Pancreas (tissue), 10 donors: ENCODE data around the gene GNAQ. TPM values are rescaled to one million over a fixed set of nuclear protein-coding genes. Genes with fewer than 3 reads are reported as not detected.

Experiments
- ATAC-seq, 4 donors: fragments of 200-7000 bp; cut with Tn5 transposase; one replicate each; pipeline versions ENCODE4 v1.8.0 to v1.9.1; 2020; ENCODE audit warnings: mild to moderate bottlenecking in 4 of 4, moderate library complexity in 4 of 4
- DNase-seq, 6 donors: peaks; one replicate each; pipeline ENCODE4 v3.0.0-alpha.2; 2020
- FAIRE-seq: peaks from 2 replicates; lab custom pipeline; 2012; peaks lifted over from hg19 to GRCh38; lab: Jason Lieb, UNC
- H3K27ac ChIP-seq, 4 donors: fragments of 200-600 bp; sonication (generic); 1 replicate in 3 of 4; 2 replicates in 1 of 4; pipeline versions ENCODE4 v1.5.0 to v1.8.0; 2020
- H3K27me3 ChIP-seq, 4 donors: fragments of 200-600 bp; one replicate each; pipeline ENCODE4 v1.8.0; 2021
- H3K36me3 ChIP-seq, 3 donors: fragments of 200-600 bp; sonication (generic) in 1 of 3; one replicate each; pipeline versions ENCODE4 v1.5.0 to v1.8.0; 2020 to 2021
- H3K4me1 ChIP-seq, 3 donors: fragments of 200-600 bp; one replicate each; pipeline ENCODE4 v1.8.0; 2021
- H3K4me3 ChIP-seq, 4 donors: fragments of 200-600 bp; sonication (generic) in 2 of 4; one replicate each; pipeline versions ENCODE4 v1.5.0 to v1.8.0; 2020 to 2021
- H3K9me3 ChIP-seq, 4 donors: fragments of 200-600 bp; one replicate each; pipeline ENCODE4 v1.8.0; 2021
- WGBS, 2 donors: extraction: QIAGEN DNeasy Blood & Tissue Kit; methylation state at CpG; one replicate each; pipeline ENCODE4 v1.1.7; 2013; 5-methylcytosine and 5-hydroxymethylcytosine counted together
- intact Hi-C, 3 donors: fragments of 100-400 bp; cut with DNase I; formaldehyde crosslinking; loops; one replicate each; pipeline versions ENCODE4 v1.11.1 to v1.14.2; 2022
- polyA plus RNA-seq, 2 donors: library from polyadenylated mRNA; stranded (reverse); fragments of 200-250 nt; gene quantifications; one replicate each; pipeline ENCODE4 v1.2.3, GENCODE V29; 2013
- total RNA-seq, 6 donors: library from RNA; stranded (reverse); fragmentation: NEBNext Ultra II Directional in 4 of 6; extraction: Animal tissue kit (Norgen Biotek cat#: 25700) in 4 of 6; gene quantifications; one replicate each; pipeline versions ENCODE4 v1.2.1 to v1.2.4, GENCODE V29; 2021 to 2023
- TF ChIP-seq, protein P1 (sequence below), 4 donors: fragments of 200-600 bp; sonication (generic) in 3 of 4; IDR thresholded peaks; one replicate each; pipeline versions ENCODE4 v1.5.0 to v1.8.0; 2021; ENCODE audit warnings: antibody characterized with exemption in 4 of 4
- donor health status: healthy with polysubstance abuse.
- donor health status: DM: no; HTN: no; CAD: no; lungs with moderate emphysema.
- donor health status: DM: no; HTN: no; CAD: no.
- donor health status: control.
- donor health status: control.
- donor health status: Bipolar disorder and iron deficiency.
- donor health status: DM: yes; HTN: yes; CAD: no.
- donor health status: DM: no; HTN: no; CAD: no.
- donor health status: DM: no; HTN: no; CAD: no.
- donor health status: DM: yes; HTN: yes; CAD: no.

Gene GNAQ
- total and polyA plus RNA-seq, 8 donors = 6.7 to 33.8 (median 18.2) TPM

DNA sequence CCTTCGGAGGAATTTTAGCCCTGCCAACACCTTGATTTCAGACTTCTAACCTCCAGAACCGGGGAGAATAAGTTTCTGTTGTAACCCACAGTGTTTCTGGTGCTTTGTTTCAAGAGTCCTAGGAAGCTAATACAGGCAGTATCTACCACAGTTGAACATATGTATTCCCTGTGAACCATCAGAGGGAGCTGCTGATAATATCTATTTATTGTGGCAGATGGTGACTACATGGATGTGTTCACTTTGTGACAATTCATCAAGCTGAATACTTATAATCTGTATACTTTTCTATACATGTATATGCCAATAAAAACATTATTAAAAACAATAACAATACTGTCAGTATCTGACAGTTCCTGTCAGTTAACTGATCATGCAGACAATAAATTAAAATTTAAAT is 246.3 kb downstream of the GNAQ start:
- intact Hi-C loops = no loop called here
- DNase-seq (no peak), ATAC-seq (no peak), FAIRE-seq (no peak)
- Histone ChIP-seq H3K9me3 (no peaks in the 10 kb centered on the region), H3K27me3 (no peaks in the 10 kb centered on the region), H3K27ac (no peak overlapping the region), H3K4me3 (no peak overlapping the region), H3K36me3 (no peaks in the 10 kb centered on the region), H3K4me1 (no peaks in the 10 kb centered on the region)
- TF ChIP-seq, protein P1, sequence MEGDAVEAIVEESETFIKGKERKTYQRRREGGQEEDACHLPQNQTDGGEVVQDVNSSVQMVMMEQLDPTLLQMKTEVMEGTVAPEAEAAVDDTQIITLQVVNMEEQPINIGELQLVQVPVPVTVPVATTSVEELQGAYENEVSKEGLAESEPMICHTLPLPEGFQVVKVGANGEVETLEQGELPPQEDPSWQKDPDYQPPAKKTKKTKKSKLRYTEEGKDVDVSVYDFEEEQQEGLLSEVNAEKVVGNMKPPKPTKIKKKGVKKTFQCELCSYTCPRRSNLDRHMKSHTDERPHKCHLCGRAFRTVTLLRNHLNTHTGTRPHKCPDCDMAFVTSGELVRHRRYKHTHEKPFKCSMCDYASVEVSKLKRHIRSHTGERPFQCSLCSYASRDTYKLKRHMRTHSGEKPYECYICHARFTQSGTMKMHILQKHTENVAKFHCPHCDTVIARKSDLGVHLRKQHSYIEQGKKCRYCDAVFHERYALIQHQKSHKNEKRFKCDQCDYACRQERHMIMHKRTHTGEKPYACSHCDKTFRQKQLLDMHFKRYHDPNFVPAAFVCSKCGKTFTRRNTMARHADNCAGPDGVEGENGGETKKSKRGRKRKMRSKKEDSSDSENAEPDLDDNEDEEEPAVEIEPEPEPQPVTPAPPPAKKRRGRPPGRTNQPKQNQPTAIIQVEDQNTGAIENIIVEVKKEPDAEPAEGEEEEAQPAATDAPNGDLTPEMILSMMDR (IDR thresholded peaks at IDR 0.05) = no peak
- WGBS, 2 donors = 91 to 98% methylated on average over 2 of the region's 2 CpGs

GRCh38 chr9:77783518-77783917 is 248.1 kb downstream of the GNAQ start:
- Histone ChIP-seq H3K27me3 (no peaks in the 10 kb centered on the region), H3K36me3 (no peaks in the 10 kb centered on the region), H3K4me1 (no peaks in the 10 kb centered on the region), H3K4me3 (no peak overlapping the region), H3K27ac (no peak overlapping the region), H3K9me3 (no peaks in the 10 kb centered on the region)
- intact Hi-C loops = no loop called here
- WGBS, 2 donors = 84 to 85% methylated on average over 3 of the region's 3 CpGs
- TF ChIP-seq, protein P1 (IDR thresholded peaks at IDR 0.05) = no peak
- no peak for ATAC-seq
- DNase-seq = no peak
- no peak for FAIRE-seq

DNA sequence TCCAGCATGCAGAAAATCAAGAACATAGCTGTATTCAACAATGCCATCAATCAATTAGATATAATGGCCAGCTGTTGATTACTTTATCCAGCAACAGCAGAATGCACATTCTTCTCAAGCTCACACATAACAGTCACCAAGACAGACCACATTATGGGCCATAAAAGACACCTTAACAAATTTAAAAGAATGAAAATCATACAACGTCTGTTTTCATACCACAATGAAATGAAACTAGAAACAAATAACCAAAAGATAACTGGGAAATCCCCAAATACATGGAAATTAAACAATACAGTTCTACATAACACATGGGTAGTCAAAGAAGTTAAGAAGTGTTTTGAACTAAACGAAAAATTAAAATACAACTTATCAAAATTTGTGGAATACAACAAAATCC is 252.6 kb downstream of the GNAQ start:
- DNase-seq (no peak), ATAC-seq (no peak), FAIRE-seq (no peak)
- Histone ChIP-seq H3K4me3 (no peak overlapping the region), H3K4me1 (no peaks in the 10 kb centered on the region), H3K27ac (no peak overlapping the region), H3K9me3 (no peaks in the 10 kb centered on the region), H3K27me3 (no peaks in the 10 kb centered on the region), H3K36me3 (no peaks in the 10 kb centered on the region)
- intact Hi-C loops = no loop called here
- TF ChIP-seq, protein P1 (IDR thresholded peaks at IDR 0.05) = no peak
- 80 to 94% methylated on average over 2 of the region's 2 CpGs for whole genome bisulfite sequencing, 2 donors

DNA sequence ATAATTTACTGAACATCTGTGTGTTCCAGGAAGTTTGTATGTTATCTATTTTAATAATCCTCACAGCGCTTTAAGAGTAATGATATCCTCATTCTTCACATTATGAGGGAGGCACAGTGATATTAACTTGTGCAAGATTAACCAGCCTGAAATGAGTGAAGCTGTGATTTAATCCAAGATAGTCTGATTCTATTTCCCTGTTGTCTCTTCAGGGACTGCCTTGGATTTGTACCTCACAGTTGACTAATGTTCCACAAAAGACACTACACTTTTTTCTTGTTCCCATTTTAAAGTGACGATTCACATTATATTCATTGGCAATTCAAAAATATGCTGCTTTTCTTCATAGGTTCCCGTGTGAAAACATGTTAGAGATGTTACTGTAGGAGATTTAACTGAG is 258.2 kb downstream of the GNAQ start:
- ATAC-seq (no peak), DNase-seq (no peak), FAIRE-seq (no peak)
- Histone ChIP-seq H3K4me1 (no peaks in the 10 kb centered on the region), H3K36me3 (no peaks in the 10 kb centered on the region), H3K4me3 (no peak overlapping the region), H3K27ac (no peak overlapping the region), H3K27me3 (no peaks in the 10 kb centered on the region), H3K9me3 (no peaks in the 10 kb centered on the region)
- TF ChIP-seq, protein P1 (IDR thresholded peaks at IDR 0.05) = no peak
- intact Hi-C loops = no loop called here
- WGBS, 2 donors = 77 to 85% methylated on average over 3 of the region's 3 CpGs

GRCh38 chr9:77772646-77773045 is 259.0 kb downstream of the GNAQ start:
- no peaks in the 10 kb centered on the region for H3K4me1 ChIP-seq
- no peak overlapping the region for H3K27ac ChIP-seq
- no peak overlapping the region for H3K4me3 ChIP-seq
- no peaks in the 10 kb centered on the region for H3K9me3 ChIP-seq
- TF ChIP-seq, protein P1 (IDR thresholded peaks at IDR 0.05) = no peak
- no peaks in the 10 kb centered on the region for H3K36me3 ChIP-seq
- FAIRE-seq = no peak
- DNase-seq = no peak
- no peaks in the 10 kb centered on the region for H3K27me3 ChIP-seq
- intact Hi-C loops = no loop called here
- WGBS, 2 donors = 93% methylated on average over 5 of the region's 5 CpGs
- no peak for ATAC-seq
